DOHH2 (cell line): ENCODE results near the gene FYCO1.

Experiments used
- H3F3A ChIP-seq: fragments of 200-600 bp; sonication (generic), shearing (Covaris generic); 2 replicates; pipeline ENCODE4 v1.6.0; 2016; ENCODE audit warnings: antibody characterized with exemption, mild to moderate bottlenecking; ENCODE audit not compliant: control insufficient read depth, insufficient read depth
- H3K27ac ChIP-seq: fragments of 200-600 bp; sonication (generic); 2 replicates; pipeline ENCODE4 v1.5.1; 2014; ENCODE audit warnings: low read depth, mild to moderate bottlenecking, low read length, moderate library complexity
- H3K27me3 ChIP-seq: fragments of 200-600 bp; sonication (generic); 2 replicates; pipeline ENCODE4 v1.6.1; 2014; ENCODE audit warnings: mild to moderate bottlenecking, low read length, mixed read lengths; ENCODE audit not compliant: control insufficient read depth
- H3K36me3 ChIP-seq: fragments of 200-600 bp; sonication (generic); 2 replicates; pipeline ENCODE4 v1.6.1; 2014; ENCODE audit warnings: mild to moderate bottlenecking, low read length, moderate library complexity, mixed read lengths; ENCODE audit not compliant: control insufficient read depth
- H3K4me1 ChIP-seq: fragments of 200-600 bp; sonication (generic); 2 replicates; pipeline ENCODE4 v1.6.1; 2014; ENCODE audit warnings: mild to moderate bottlenecking, low read length, mixed read lengths; ENCODE audit not compliant: control insufficient read depth
- H3K4me2 ChIP-seq: fragments of 200-600 bp; sonication (generic); 2 replicates; pipeline ENCODE4 v1.6.0; 2014; ENCODE audit warnings: mild to moderate bottlenecking, low read length, moderate library complexity
- H3K4me3 ChIP-seq: fragments of 200-600 bp; sonication (generic); 2 replicates; pipeline ENCODE4 v1.5.1; 2014; ENCODE audit warnings: mild to moderate bottlenecking, low read length, mixed read lengths
- H3K79me2 ChIP-seq: fragments of 200-600 bp; sonication (generic); 2 replicates; pipeline ENCODE4 v1.6.1; 2014; ENCODE audit warnings: mild to moderate bottlenecking, low read length, mixed read lengths; ENCODE audit not compliant: control insufficient read depth
- H3K9me2 ChIP-seq: fragments of 200-600 bp; sonication (generic); replicated peaks from 2 replicates; pipeline ENCODE4 v1.6.1; 2014; ENCODE audit warnings: mild to moderate bottlenecking, low read length, mixed read lengths; ENCODE audit not compliant: control insufficient read depth
- H3K9me3 ChIP-seq: fragments of 200-600 bp; sonication (generic); 2 replicates; pipeline ENCODE4 v1.6.1; 2014; ENCODE audit warnings: antibody characterized with exemption, low read length, mixed read lengths; ENCODE audit not compliant: control insufficient read depth, insufficient read depth
- H4K20me1 ChIP-seq: fragments of 200-600 bp; sonication (generic); 2 replicates; pipeline ENCODE4 v1.6.0; 2014; ENCODE audit warnings: low read depth, mild to moderate bottlenecking, antibody characterized with exemption, low read length, moderate library complexity; ENCODE audit not compliant: control insufficient read depth, insufficient read depth
- EZH2phosphoT487 ChIP-seq: fragments of 200-600 bp; sonication (generic); IDR thresholded peaks from 2 replicates; pipeline ENCODE4 v1.6.1; 2017; ENCODE audit warnings: borderline replicate concordance, mild to moderate bottlenecking, antibody characterized with exemption, low read length, moderate library complexity, mixed read lengths
- TF ChIP-seq, protein P1 (sequence below): fragments of 200-600 bp; sonication (generic); IDR thresholded peaks from one replicate; pipeline ENCODE4 v1.5.1; 2014; ENCODE audit warnings: antibody characterized with exemption, mild to moderate bottlenecking, low read depth, low read length; ENCODE audit not compliant: poor library complexity, severe bottlenecking

The FYCO1 gene

DNA sequence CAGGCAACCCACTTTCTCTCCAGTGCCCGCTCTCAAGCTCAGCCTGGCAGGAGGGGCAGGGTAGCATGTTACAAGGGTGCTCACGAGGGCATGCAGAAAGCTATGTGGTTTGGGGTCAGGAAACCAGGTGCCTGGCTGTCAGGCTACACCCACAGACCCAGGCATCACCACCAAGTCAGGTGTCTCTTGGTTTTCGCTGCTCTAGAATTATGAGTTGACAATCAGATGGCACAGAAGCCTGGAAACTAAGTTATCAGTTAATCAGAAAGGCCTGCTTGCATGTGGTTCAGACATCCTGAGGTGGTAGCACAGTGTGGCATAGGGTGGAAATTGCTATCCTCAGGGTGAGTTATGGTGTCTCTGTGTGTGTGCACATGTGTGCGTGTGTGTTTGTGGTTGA lies 125.5 kb downstream of the FYCO1 start:
- no peaks in the 10 kb centered on the region for H3F3A ChIP-seq
- H3K4me3 ChIP-seq = no peak overlapping the region
- H4K20me1 ChIP-seq = no peaks in the 10 kb centered on the region
- no peaks in the 10 kb centered on the region for H3K9me2 ChIP-seq
- TF ChIP-seq, protein P1, sequence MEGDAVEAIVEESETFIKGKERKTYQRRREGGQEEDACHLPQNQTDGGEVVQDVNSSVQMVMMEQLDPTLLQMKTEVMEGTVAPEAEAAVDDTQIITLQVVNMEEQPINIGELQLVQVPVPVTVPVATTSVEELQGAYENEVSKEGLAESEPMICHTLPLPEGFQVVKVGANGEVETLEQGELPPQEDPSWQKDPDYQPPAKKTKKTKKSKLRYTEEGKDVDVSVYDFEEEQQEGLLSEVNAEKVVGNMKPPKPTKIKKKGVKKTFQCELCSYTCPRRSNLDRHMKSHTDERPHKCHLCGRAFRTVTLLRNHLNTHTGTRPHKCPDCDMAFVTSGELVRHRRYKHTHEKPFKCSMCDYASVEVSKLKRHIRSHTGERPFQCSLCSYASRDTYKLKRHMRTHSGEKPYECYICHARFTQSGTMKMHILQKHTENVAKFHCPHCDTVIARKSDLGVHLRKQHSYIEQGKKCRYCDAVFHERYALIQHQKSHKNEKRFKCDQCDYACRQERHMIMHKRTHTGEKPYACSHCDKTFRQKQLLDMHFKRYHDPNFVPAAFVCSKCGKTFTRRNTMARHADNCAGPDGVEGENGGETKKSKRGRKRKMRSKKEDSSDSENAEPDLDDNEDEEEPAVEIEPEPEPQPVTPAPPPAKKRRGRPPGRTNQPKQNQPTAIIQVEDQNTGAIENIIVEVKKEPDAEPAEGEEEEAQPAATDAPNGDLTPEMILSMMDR = no peak
- no peak for TF ChIP-seq EZH2phosphoT487
- no peaks in the 10 kb centered on the region for H3K36me3 ChIP-seq
- no peaks in the 10 kb centered on the region for H3K9me3 ChIP-seq
- no peaks in the 10 kb centered on the region for H3K4me1 ChIP-seq
- H3K79me2 ChIP-seq = no peaks in the 10 kb centered on the region
- peaks cover 21% of the 10 kb centered on the region for H3K27me3 ChIP-seq
- H3K4me2 ChIP-seq = no peak overlapping the region
- no peak overlapping the region for H3K27ac ChIP-seq

GRCh38 chr3:45869638-45870037 lies 126.0 kb downstream of the FYCO1 start:
- Histone ChIP-seq H3K4me1 (no peaks in the 10 kb centered on the region), H3F3A (no peaks in the 10 kb centered on the region), H3K27me3 (peaks cover 23% of the 10 kb centered on the region), H3K79me2 (no peaks in the 10 kb centered on the region), H3K27ac (no peak overlapping the region), H3K9me2 (no peaks in the 10 kb centered on the region), H3K9me3 (no peaks in the 10 kb centered on the region), H4K20me1 (no peaks in the 10 kb centered on the region), H3K4me3 (no peak overlapping the region), H3K36me3 (no peaks in the 10 kb centered on the region), H3K4me2 (no peak overlapping the region)
- TF ChIP-seq, protein P1 = no peak
- no peak for TF ChIP-seq EZH2phosphoT487

GRCh38 chr3:45868650-45869049 lies 127.0 kb downstream of the FYCO1 start:
- Histone ChIP-seq H3K9me3 (no peaks in the 10 kb centered on the region), H3K4me2 (no peak overlapping the region), H3K4me3 (no peak overlapping the region), H4K20me1 (no peaks in the 10 kb centered on the region), H3K27ac (no peak overlapping the region), H3K79me2 (no peaks in the 10 kb centered on the region), H3K27me3 (peaks cover 20% of the 10 kb centered on the region), H3K9me2 (no peaks in the 10 kb centered on the region), H3F3A (no peaks in the 10 kb centered on the region), H3K4me1 (no peaks in the 10 kb centered on the region), H3K36me3 (no peaks in the 10 kb centered on the region)
- TF ChIP-seq EZH2phosphoT487 = no peak
- TF ChIP-seq, protein P1 = no peak

- Histone ChIP-seq H3K27me3 (peaks cover 23% of the 10 kb centered on the region), H3K9me2 (no peaks in the 10 kb centered on the region), H3K4me2 (no peak overlapping the region), H3K36me3 (no peaks in the 10 kb centered on the region), H4K20me1 (no peaks in the 10 kb centered on the region), H3K4me3 (no peak overlapping the region), H3F3A (no peaks in the 10 kb centered on the region), H3K9me3 (no peaks in the 10 kb centered on the region), H3K79me2 (no peaks in the 10 kb centered on the region), H3K4me1 (no peaks in the 10 kb centered on the region), H3K27ac (no peak overlapping the region)
- no peak for TF ChIP-seq EZH2phosphoT487
- TF ChIP-seq, protein P1 = no peak
These were observed 127.4 kb downstream of the FYCO1 start for GRCh38 chr3:45868213-45868612.
